Ureter (tissue), 1 donor: Measurements from ENCODE around the gene OR2T2. TPM values are rescaled to one million over a fixed set of nuclear protein-coding genes. Genes with fewer than 3 reads are reported as not detected.
"Not testable (repeated sequence)": the region's sequence is repeated elsewhere in the genome, so short reads cannot be mapped to it uniquely, and the experiment has no call there.

Experiments
- DNase-seq: peaks from one replicate; pipeline ENCODE4 v3.0.0-alpha.2; 2020; ENCODE audit warnings: low spot score
- total RNA-seq: library from RNA; stranded (reverse); gene quantifications from one replicate; pipeline ENCODE4 v1.2.4, GENCODE V29; 2023
- donor health status: DM: yes; HTN: yes; CAD: no.

The OR2T2 gene
- total RNA-seq, 1 donor from 2014 or later: not detected

DNA sequence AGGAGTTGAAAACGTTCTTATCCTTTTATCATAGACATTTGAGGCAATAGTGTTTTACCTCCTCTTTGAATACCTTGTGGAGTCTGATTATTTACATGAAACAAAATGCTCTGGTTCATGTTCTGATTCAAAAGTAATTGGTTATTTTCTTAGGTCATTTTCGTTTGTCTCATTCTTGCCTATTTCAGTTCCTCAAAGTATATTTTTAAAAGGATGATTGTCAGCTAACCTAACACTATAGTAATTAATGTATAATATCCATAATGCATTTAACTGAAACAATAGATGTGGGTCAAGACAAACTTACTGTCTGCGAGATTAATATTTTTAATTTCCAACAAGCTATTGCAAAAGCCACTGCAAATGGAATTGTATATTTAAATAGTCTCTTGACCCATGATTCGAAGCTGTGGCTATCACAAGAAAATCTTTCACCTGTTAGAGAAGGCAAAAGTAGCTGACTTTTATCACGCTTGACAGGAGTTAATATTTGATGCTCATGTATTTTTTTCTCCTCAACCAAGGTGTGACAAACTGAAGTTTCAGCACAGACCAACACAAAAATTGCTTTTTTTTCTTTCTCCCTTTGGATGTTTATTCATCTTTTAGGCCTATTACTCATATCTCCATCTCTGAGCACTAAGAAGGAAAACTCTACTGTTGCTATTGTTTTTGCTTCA is 5.2 kb downstream of the OR2T2 start:
- not testable (repeated sequence) for DNase-seq

DNA sequence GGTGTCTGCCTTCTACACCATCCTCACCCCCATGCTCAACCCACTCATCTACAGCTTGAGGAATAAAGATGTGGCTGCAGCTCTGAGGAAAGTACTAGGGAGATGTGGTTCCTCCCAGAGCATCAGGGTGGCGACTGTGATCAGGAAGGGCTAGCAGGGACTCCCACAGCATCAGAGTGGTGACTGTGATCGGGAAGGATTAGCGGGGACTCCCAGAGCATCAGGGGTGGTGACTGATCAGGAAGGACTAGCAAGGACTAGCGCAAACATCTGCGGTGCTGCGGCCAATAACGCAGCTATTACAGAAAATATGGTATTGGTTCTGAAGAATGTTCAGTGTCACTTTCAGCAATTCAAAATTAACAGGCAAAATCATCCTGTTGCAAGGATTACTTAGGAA is 8.2 kb downstream of the OR2T2 start:
- DNase-seq: not testable (repeated sequence)

GRCh38 chr1:248455045-248455444 is 9.6 kb downstream of the OR2T2 start:
- DNase-seq: not testable (repeated sequence)

- not testable (repeated sequence) for DNase-seq
These were observed 11.2 kb downstream of the OR2T2 start for GRCh38 chr1:248456635-248457034.

DNA sequence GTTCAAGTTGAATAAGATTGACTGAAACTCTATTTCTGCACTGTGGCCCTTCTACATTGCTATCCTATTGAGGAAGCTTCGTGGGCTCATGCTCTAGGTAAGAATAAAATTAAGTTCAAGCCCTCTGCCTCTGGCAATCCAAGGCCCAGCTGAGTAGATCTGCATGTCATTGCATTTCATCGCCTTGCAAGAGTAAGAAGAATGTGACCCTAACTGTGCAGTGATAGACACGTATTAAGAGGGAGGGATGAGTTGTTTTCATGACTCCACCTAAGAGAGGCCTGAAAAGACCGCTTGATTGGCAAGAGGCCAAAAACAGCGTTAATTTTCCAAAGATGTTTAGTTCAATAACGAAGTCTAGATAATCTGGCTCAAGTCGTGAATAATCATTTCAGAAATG is 13.7 kb downstream of the OR2T2 start:
- DNase-seq: not testable (repeated sequence)

GRCh38 chr1:248471154-248471553 is 25.7 kb downstream of the OR2T2 start:
- no peak for DNase-seq

GRCh38 chr1:248472111-248472510 is 26.7 kb downstream of the OR2T2 start:
- DNase-seq: not testable (repeated sequence)

DNA sequence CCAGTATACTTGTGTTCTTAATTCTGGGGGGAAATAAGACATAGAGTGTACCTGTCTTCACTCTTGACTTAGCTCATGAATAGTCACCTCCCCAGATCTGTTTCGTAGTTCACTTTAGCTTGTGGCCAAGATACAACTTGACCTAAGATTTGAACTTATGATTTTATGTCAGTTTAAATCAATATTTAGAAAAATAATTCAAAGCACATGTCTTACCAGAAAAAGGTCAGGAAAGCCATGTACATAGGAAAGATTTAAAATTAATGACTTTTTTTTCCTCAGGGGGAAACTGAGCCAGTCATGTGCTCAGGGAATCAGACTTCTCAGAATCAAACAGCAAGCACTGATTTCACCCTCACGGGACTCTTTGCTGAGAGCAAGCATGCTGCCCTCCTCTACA is 27.6 kb downstream of the OR2T2 start, which contains the start of gene OR2T3:
TSS of gene OR2T3 (plus strand) at position 301 of the 400 bp plus-strand sequence. CDS start at position 301, 0 bp downstream.
- not testable (repeated sequence) for DNase-seq

DNA sequence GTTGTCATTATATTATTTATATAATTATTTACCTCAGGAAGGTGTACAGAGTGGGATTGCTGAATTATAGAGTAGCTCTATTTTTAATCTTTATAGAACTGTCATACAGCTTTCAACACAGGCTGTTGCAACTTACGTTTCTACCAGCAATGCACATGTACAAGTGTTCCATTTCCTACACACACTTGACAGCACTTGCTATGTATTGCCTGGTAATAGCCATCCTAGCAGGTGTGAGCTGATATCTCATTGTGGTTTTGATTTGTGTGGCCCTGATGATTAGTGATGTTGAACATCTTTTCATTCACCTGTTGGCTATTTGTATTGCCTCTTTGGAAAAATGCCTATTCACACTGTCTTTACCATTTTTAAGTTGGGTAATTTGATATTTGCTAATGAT is 30.2 kb downstream of the OR2T2 start:
- not testable (repeated sequence) for DNase-seq

GRCh38 chr1:248481686-248482579 is 36.5 kb downstream of the OR2T2 start:
- DNase-seq: not testable (repeated sequence)

GRCh38 chr1:248488289-248488688 is 42.9 kb downstream of the OR2T2 start, which contains the start of gene OR2T5:
Gene OR2T5, plus strand, starts transcription at chr1:248488589. Its CDS starts 0 bp downstream, at chr1:248488589.
- DNase-seq: not testable (repeated sequence)

DNA sequence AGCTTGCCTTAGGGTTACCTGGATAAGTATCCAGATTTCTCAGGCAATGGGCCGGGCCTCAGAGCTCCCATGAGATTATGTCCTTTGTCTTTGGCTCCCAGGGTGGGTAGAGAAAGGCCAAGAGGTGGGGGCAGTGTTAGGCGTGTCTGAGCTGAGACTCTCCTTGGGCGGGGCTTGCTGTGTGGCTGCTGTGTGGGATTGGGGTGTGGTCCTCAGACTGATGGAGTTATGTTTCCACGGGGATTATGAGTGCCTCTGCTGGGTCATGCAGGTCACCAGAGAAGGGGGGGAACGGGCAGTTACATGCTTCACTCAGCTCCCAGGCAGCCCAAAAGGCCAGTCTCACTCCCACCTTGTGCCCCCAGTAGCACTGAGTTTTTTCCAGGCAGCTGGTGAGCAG is 51.2 kb downstream of the OR2T2 start:
- DNase-seq: not testable (repeated sequence)

DNA sequence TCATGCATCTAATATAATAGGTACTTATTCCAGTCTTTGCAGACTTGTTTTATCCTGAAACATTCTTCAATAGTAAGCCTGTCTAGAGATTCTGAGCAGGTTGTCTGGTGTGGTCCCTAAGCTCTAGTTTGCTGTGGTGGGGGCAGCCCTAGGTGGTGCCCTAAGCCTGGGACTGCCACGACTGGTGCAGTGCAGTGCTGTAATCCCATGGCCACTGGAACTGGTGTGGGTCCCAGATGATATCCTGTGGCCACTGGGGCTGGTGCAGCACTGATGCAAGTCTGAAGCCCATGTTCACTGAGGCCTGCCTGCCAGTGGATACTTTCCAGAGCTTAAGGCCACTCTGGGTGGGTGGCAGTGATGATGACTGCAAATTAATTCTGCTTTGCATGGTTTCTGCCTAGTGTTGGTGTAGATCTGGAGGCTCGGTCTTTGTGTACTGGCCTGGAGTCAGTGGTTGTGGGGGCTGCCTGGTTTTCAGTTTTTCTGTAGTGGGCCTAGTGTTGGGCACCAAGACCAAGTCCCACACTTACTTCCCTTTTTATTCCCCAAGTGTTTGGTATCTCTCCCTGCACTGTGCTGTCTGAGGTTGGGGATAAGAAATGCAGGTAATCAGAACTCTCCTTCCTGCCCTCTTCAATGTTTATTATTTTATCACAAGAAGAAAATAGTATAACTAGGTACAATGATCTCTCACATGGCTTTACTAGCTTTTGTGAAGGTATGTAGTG is 55.0 kb downstream of the OR2T2 start:
- DNase-seq: not testable (repeated sequence)

Other genes starting within 250 kb of the OR2T2 start
- not detected for gene OR2M3, start 248.4 kb upstream of the OR2T2 start, total RNA-seq
- not detected for gene OR2M4, start 214.2 kb upstream of the OR2T2 start, total RNA-seq
- gene OR2T33, start 167.7 kb upstream of the OR2T2 start, total RNA-seq: not detected
- gene OR2T12, start 142.2 kb upstream of the OR2T2 start, total RNA-seq: not detected
- gene OR2M7, start 121.1 kb upstream of the OR2T2 start, total RNA-seq: not detected
- not detected for gene OR14C36, start 96.9 kb upstream of the OR2T2 start, total RNA-seq
- not detected for gene OR2T4, start 84.0 kb upstream of the OR2T2 start, total RNA-seq
- not detected for gene OR2T6, start 69.9 kb upstream of the OR2T2 start, total RNA-seq
- gene OR2T1, start 42.6 kb upstream of the OR2T2 start, total RNA-seq: not detected
- gene OR2T3, start 27.7 kb downstream of the OR2T2 start, total RNA-seq: not detected
- not detected for gene OR2T5, start 43.0 kb downstream of the OR2T2 start, total RNA-seq
- not detected for gene OR2G6, start 62.4 kb downstream of the OR2T2 start, total RNA-seq
- gene OR2T29, start 117.1 kb downstream of the OR2T2 start, total RNA-seq: not detected
- not detected for gene OR2T34, start 129.1 kb downstream of the OR2T2 start, total RNA-seq
- gene OR2T10, start 152.1 kb downstream of the OR2T2 start, total RNA-seq: not detected
- not detected for gene OR2T11, start 189.5 kb downstream of the OR2T2 start, total RNA-seq
- not detected for gene OR2T35, start 199.6 kb downstream of the OR2T2 start, total RNA-seq
- not detected for gene OR2T27, start 209.9 kb downstream of the OR2T2 start, total RNA-seq